ENCODE measurements around the gene CLCA2.

DNA sequence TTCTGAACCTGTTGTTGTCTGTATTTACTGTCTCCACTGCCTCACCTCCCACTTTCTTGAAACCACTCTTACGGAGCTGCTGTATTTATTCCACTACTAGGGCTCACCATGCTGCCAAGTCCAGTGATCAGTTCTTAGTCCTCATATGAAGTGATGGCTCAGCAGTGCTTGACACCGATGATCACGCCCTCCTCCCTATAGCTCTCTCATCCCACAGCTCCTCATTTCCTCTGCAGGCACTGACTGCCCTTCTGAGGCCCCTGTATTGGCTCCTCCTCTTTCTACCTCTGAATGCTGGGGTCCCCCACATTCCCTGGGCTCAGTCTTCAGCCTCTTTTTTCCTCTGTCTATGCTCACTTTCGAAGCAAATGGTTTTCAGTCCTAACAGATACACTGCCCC, 48.2 kb downstream of the CLCA2 start:
- TF ChIP-seq, protein P1, sequence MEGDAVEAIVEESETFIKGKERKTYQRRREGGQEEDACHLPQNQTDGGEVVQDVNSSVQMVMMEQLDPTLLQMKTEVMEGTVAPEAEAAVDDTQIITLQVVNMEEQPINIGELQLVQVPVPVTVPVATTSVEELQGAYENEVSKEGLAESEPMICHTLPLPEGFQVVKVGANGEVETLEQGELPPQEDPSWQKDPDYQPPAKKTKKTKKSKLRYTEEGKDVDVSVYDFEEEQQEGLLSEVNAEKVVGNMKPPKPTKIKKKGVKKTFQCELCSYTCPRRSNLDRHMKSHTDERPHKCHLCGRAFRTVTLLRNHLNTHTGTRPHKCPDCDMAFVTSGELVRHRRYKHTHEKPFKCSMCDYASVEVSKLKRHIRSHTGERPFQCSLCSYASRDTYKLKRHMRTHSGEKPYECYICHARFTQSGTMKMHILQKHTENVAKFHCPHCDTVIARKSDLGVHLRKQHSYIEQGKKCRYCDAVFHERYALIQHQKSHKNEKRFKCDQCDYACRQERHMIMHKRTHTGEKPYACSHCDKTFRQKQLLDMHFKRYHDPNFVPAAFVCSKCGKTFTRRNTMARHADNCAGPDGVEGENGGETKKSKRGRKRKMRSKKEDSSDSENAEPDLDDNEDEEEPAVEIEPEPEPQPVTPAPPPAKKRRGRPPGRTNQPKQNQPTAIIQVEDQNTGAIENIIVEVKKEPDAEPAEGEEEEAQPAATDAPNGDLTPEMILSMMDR (IDR thresholded peaks at IDR 0.05), result no peak
- TF ChIP-seq EZH2phosphoT487 (IDR thresholded peaks at IDR 0.05), result no peak

Data from neural progenitor cell (in vitro differentiated cells).